ENCODE measurements around the gene STK11.

The STK11 gene

GRCh38 chr19:1234051-1234954 lies 28.7 kb downstream of the STK11 start:
- ChIA-PET POLR2A (no interaction called here), CTCF (no interaction called here)
- no peak for DNase-seq (ENCODE audit: extremely low spot score)
- TF ChIP-seq L3MBTL2 (conservative IDR thresholded peaks at IDR 0.05) (no peak), BHLHE40 (IDR thresholded peaks at IDR 0.05; ENCODE audit: borderline replicate concordance) (no peak), FOXA1 (IDR thresholded peaks at IDR 0.05) (no peak), LEF1 (IDR thresholded peaks at IDR 0.05; ENCODE audit: borderline replicate concordance) (no peak), FOXM1 (IDR thresholded peaks at IDR 0.05; ENCODE audit: borderline replicate concordance) (no peak), TARDBP (IDR thresholded peaks at IDR 0.05) (no peak), NFRKB (IDR thresholded peaks at IDR 0.05) (no peak), FOXK2 (IDR thresholded peaks at IDR 0.05) (no peak), ZNF384 (IDR thresholded peaks at IDR 0.05) (no peak), SP1 (IDR thresholded peaks at IDR 0.05) (no peak), ARNT (IDR thresholded peaks at IDR 0.05) (no peak), PKNOX1 (IDR thresholded peaks at IDR 0.05) (no peak)

- CTCF ChIA-PET = no interaction called here
- DNase-seq (ENCODE audit: extremely low spot score) = no peak
- TF ChIP-seq L3MBTL2 (conservative IDR thresholded peaks at IDR 0.05) (no peak), CTBP1 (IDR thresholded peaks at IDR 0.05; ENCODE audit: borderline replicate concordance) (no peak), TARDBP (IDR thresholded peaks at IDR 0.05) (no peak), FOXA1 (IDR thresholded peaks at IDR 0.05) (no peak), PKNOX1 (IDR thresholded peaks at IDR 0.05) (no peak)
- POLR2A ChIA-PET = no interaction called here
Measured at GRCh38 chr19:1234955-1235380, 29.4 kb downstream of the STK11 start.

DNA sequence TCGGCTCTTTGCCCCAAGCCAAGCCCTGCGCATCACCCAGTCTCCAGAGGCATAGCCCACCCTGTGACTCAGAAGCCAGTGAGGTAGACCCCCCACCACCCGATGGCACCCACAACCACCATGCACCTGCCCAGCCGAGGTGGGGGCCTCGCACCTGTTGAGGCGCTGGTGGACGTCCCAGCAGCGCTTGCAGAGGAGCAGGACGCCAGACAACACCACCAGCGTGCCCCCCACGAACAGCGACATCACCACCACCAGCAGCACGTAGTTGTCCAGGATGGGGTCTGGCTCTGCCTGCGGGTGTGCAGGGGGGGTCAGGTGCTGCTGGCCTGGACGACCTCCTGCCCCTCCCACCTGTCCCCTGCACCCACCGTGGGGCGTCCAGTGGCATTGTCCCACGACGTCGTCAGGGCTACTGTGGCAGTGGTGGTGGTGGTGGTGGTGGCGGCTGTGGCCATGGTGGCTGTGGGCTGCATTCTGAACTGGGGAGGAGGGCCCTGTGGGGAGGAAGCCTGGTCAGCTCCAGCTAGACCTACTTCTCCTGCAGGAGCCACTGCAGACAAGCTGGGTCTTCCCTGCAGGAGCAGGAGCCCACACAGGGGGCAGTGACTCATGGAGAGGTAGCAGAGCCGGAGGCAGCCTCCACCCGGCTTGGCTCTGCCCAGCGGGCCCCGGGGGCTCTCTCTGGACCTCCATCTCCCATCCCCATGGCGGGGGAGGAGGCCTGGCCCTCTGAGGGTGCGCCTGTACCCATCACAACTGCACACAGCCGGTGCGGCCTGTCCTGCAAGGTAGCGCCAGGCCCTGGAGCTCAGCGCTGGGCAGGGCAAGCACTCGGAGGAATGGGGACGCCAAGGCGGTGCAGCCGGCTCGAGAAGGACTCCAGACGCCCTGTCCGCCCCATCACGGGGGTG lies 30.3 kb downstream of the STK11 start:
- DNase-seq (ENCODE audit: extremely low spot score) = no peak
- ChIA-PET POLR2A (interaction anchor here (1.0 kb wide), 1 partner anchor 33 kb away, joined by 3 read pairs; no protein-coding TSS in a partner anchor), CTCF (interaction anchor here (1.3 kb wide), 1 partner anchor 15 kb away, joined by 3 read pairs; no protein-coding TSS in a partner anchor)
- no peak for TF ChIP-seq NFRKB (IDR thresholded peaks at IDR 0.05)
- no peak for TF ChIP-seq L3MBTL2 (conservative IDR thresholded peaks at IDR 0.05)
- TF ChIP-seq ZNF384 (IDR thresholded peaks at IDR 0.05) = no peak
- TF ChIP-seq PKNOX1 (IDR thresholded peaks at IDR 0.05) = no peak
- TF ChIP-seq BHLHE40 (IDR thresholded peaks at IDR 0.05; ENCODE audit: borderline replicate concordance) = no peak
- no peak for TF ChIP-seq HDGF (IDR thresholded peaks at IDR 0.05; ENCODE audit: borderline replicate concordance)
- TF ChIP-seq ELF4 (IDR thresholded peaks at IDR 0.05) = no peak
- TF ChIP-seq CTBP1 (IDR thresholded peaks at IDR 0.05; ENCODE audit: borderline replicate concordance) = no peak
- no peak for TF ChIP-seq FOXA1 (IDR thresholded peaks at IDR 0.05)
- TF ChIP-seq LEF1 (IDR thresholded peaks at IDR 0.05; ENCODE audit: borderline replicate concordance) = no peak
- no peak for TF ChIP-seq TARDBP (IDR thresholded peaks at IDR 0.05)
- no peak for TF ChIP-seq SUZ12 (IDR thresholded peaks at IDR 0.05)
- TF ChIP-seq ARNT (IDR thresholded peaks at IDR 0.05) = no peak
- TF ChIP-seq SP1 (IDR thresholded peaks at IDR 0.05) = no peak
- TF ChIP-seq FOXK2 (IDR thresholded peaks at IDR 0.05) = no peak
- TF ChIP-seq FOXM1 (IDR thresholded peaks at IDR 0.05; ENCODE audit: borderline replicate concordance) = no peak

GRCh38 chr19:1236576-1236975 lies 31.0 kb downstream of the STK11 start:
- TF ChIP-seq FOXM1 (IDR thresholded peaks at IDR 0.05; ENCODE audit: borderline replicate concordance) (no peak), HDGF (IDR thresholded peaks at IDR 0.05; ENCODE audit: borderline replicate concordance) (no peak), BHLHE40 (IDR thresholded peaks at IDR 0.05; ENCODE audit: borderline replicate concordance) (no peak), SP1 (IDR thresholded peaks at IDR 0.05) (no peak), FOXA1 (IDR thresholded peaks at IDR 0.05) (no peak), ZNF384 (IDR thresholded peaks at IDR 0.05) (no peak), FOXK2 (IDR thresholded peaks at IDR 0.05) (no peak), SUZ12 (IDR thresholded peaks at IDR 0.05) (no peak)
- CTCF ChIA-PET = interaction anchor here (1.3 kb wide), 1 partner anchor 16 kb away, joined by 3 read pairs; no protein-coding TSS in a partner anchor
- DNase-seq (ENCODE audit: extremely low spot score) = no peak
- POLR2A ChIA-PET = interaction anchor here (1.0 kb wide), 1 partner anchor 32 kb away, joined by 3 read pairs; no protein-coding TSS in a partner anchor

DNA sequence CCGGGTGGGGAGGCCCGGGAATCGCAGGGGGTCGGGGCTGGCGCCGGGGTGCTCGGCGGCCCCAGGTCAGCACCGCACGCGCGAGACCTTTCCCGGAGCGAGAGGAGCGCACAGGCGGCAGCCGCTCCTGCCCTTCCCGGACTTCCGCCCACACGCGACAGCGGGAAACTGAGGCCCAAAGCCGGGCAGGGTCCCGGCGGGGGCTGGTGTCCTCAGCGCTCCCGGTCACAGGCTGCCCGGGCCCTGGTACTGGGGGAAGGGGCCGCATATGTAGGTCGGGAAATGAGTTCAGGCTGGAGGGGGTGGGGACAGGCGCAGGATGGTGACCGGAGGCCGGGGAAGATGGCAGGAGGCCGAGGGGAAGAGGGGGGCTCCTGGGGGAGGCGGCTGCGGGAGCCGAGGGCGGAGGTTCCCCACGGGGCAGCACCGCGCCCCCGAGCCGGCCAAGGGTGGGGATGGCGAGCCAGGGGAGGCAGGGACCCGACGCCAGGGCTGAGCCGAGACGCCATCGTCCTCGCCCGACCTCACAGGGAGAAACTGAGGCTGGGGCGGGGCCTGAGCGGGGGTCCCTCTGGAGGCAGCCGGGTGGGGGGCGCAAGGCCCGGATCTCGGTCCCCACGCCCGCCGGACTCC lies 31.6 kb downstream of the STK11 start:
- no peak for TF ChIP-seq SP1 (IDR thresholded peaks at IDR 0.05)
- TF ChIP-seq LEF1 (IDR thresholded peaks at IDR 0.05; ENCODE audit: borderline replicate concordance) = no peak
- no peak for TF ChIP-seq PKNOX1 (IDR thresholded peaks at IDR 0.05)
- no peak for TF ChIP-seq ELF4 (IDR thresholded peaks at IDR 0.05)
- TF ChIP-seq HDGF (IDR thresholded peaks at IDR 0.05; ENCODE audit: borderline replicate concordance) = no peak
- ChIA-PET CTCF (interaction anchor here (1.3 kb wide), 1 partner anchor 16 kb away, joined by 3 read pairs; no protein-coding TSS in a partner anchor), POLR2A (no interaction called here)
- no peak for DNase-seq (ENCODE audit: extremely low spot score)

Measured in HEK293T (cell line).